Pancreas (tissue), 10 donors: Measurements from ENCODE around the gene BHLHA15. TPM values are rescaled to one million over a fixed set of nuclear protein-coding genes. Genes with fewer than 3 reads are reported as not detected.
A peak's percentile ranks its signal among the peaks of the same experiment; 100 is the strongest.

Experiments used
- ATAC-seq, 4 donors: fragments of 200-7000 bp; cut with Tn5 transposase; one replicate each; pipeline versions ENCODE4 v1.8.0 to v1.9.1; 2020; ENCODE audit warnings: mild to moderate bottlenecking in 4 of 4, moderate library complexity in 4 of 4
- DNase-seq, 6 donors: peaks; one replicate each; pipeline ENCODE4 v3.0.0-alpha.2; 2020
- FAIRE-seq: peaks from 2 replicates; lab custom pipeline; 2012; peaks lifted over from hg19 to GRCh38; lab: Jason Lieb, UNC
- H3K27ac ChIP-seq, 4 donors: fragments of 200-600 bp; sonication (generic); 1 replicate in 3 of 4; 2 replicates in 1 of 4; pipeline versions ENCODE4 v1.5.0 to v1.8.0; 2020
- H3K27me3 ChIP-seq, 4 donors: fragments of 200-600 bp; one replicate each; pipeline ENCODE4 v1.8.0; 2021
- H3K36me3 ChIP-seq, 3 donors: fragments of 200-600 bp; sonication (generic) in 1 of 3; one replicate each; pipeline versions ENCODE4 v1.5.0 to v1.8.0; 2020 to 2021
- H3K4me1 ChIP-seq, 3 donors: fragments of 200-600 bp; one replicate each; pipeline ENCODE4 v1.8.0; 2021
- H3K4me3 ChIP-seq, 4 donors: fragments of 200-600 bp; sonication (generic) in 2 of 4; one replicate each; pipeline versions ENCODE4 v1.5.0 to v1.8.0; 2020 to 2021
- H3K9me3 ChIP-seq, 4 donors: fragments of 200-600 bp; one replicate each; pipeline ENCODE4 v1.8.0; 2021
- CTCF ChIP-seq, 4 donors: fragments of 200-600 bp; sonication (generic) in 3 of 4; IDR thresholded peaks; one replicate each; pipeline versions ENCODE4 v1.5.0 to v1.8.0; 2021; ENCODE audit warnings: antibody characterized with exemption in 4 of 4
- WGBS, 2 donors: extraction: QIAGEN DNeasy Blood & Tissue Kit; methylation state at CpG; one replicate each; pipeline ENCODE4 v1.1.7; 2013; 5-methylcytosine and 5-hydroxymethylcytosine counted together
- intact Hi-C, 3 donors: fragments of 100-400 bp; cut with DNase I; formaldehyde crosslinking; loops; one replicate each; pipeline versions ENCODE4 v1.11.1 to v1.14.2; 2022
- polyA plus RNA-seq, 2 donors: library from polyadenylated mRNA; stranded (reverse); fragments of 200-250 nt; gene quantifications; one replicate each; pipeline ENCODE4 v1.2.3, GENCODE V29; 2013
- total RNA-seq, 6 donors: library from RNA; stranded (reverse); fragmentation: NEBNext Ultra II Directional in 4 of 6; extraction: Animal tissue kit (Norgen Biotek cat#: 25700) in 4 of 6; gene quantifications; one replicate each; pipeline versions ENCODE4 v1.2.1 to v1.2.4, GENCODE V29; 2021 to 2023
- donor health status: healthy with polysubstance abuse.
- donor health status: DM: no; HTN: no; CAD: no; lungs with moderate emphysema.
- donor health status: DM: no; HTN: no; CAD: no.
- donor health status: control.
- donor health status: control.
- donor health status: Bipolar disorder and iron deficiency.
- donor health status: DM: yes; HTN: yes; CAD: no.
- donor health status: DM: no; HTN: no; CAD: no.
- donor health status: DM: no; HTN: no; CAD: no.
- donor health status: DM: yes; HTN: yes; CAD: no.

The BHLHA15 gene
- total and polyA plus RNA-seq, 8 donors, result 32.5 to 405 (median 105) TPM

- Histone ChIP-seq H3K36me3 (no peaks in the 10 kb centered on the region), H3K4me3 (peak overlapping the region; percentile 29 to 90 (median 72)), H3K27ac (peak overlapping the region; percentile 86 to 90 (median 88)), H3K27me3 (no peaks in the 10 kb centered on the region), H3K9me3 (no peaks in the 10 kb centered on the region), H3K4me1 (peaks cover 0 to 20% (median 14%) of the 10 kb centered on the region in 3 donors)
- TF ChIP-seq CTCF (IDR thresholded peaks at IDR 0.05), result no peak
- no peak for ATAC-seq
- FAIRE-seq, result no peak
- intact Hi-C loops, result no loop called here
- 8% methylated on average over 32 of the region's 32 CpGs for WGBS, 2 donors
- no peak for DNase-seq
Observed at GRCh38 chr7:98252425-98253054, 41.3 kb downstream of the BHLHA15 start.

GRCh38 chr7:98254516-98254915, 43.3 kb downstream of the BHLHA15 start:
- FAIRE-seq (no peak), ATAC-seq (no peak), DNase-seq (no peak)
- Histone ChIP-seq H3K27me3 (no peaks in the 10 kb centered on the region), H3K4me1 (peaks cover 0 to 20% (median 14%) of the 10 kb centered on the region in 3 donors), H3K9me3 (no peaks in the 10 kb centered on the region), H3K4me3 (no peak overlapping the region), H3K27ac (no peak overlapping the region), H3K36me3 (no peaks in the 10 kb centered on the region)
- TF ChIP-seq CTCF (IDR thresholded peaks at IDR 0.05), result no peak
- intact Hi-C loops, result no loop called here
- WGBS, 2 donors, result 82 to 88% methylated on average over 4 of the region's 4 CpGs

- WGBS, 2 donors, result 80 to 87% methylated on average over 11 of the region's 11 CpGs
- ATAC-seq (no peak), FAIRE-seq (no peak), DNase-seq (no peak)
- no peak overlapping the region for H3K4me3 ChIP-seq
- no peak for TF ChIP-seq CTCF (IDR thresholded peaks at IDR 0.05)
- H3K4me1 ChIP-seq, result peaks cover 0 to 17% (median 14%) of the 10 kb centered on the region in 3 donors
- H3K27me3 ChIP-seq, result no peaks in the 10 kb centered on the region
- no peaks in the 10 kb centered on the region for H3K36me3 ChIP-seq
- H3K9me3 ChIP-seq, result no peaks in the 10 kb centered on the region
- H3K27ac ChIP-seq, result no peak overlapping the region
- intact Hi-C loops, result no loop called here
Observed at GRCh38 chr7:98254951-98255610, 43.8 kb downstream of the BHLHA15 start.

- Histone ChIP-seq H3K27me3 (no peaks in the 10 kb centered on the region), H3K4me1 (peaks cover 0 to 9% (median 9%) of the 10 kb centered on the region in 3 donors), H3K27ac (no peak overlapping the region), H3K9me3 (no peaks in the 10 kb centered on the region), H3K36me3 (no peaks in the 10 kb centered on the region), H3K4me3 (no peak overlapping the region)
- 93% methylated on average over 7 of the region's 7 CpGs for WGBS, 2 donors
- ATAC-seq, result no peak
- no peak for TF ChIP-seq CTCF (IDR thresholded peaks at IDR 0.05)
- intact Hi-C loops, result no loop called here
- FAIRE-seq, result no peak
- DNase-seq, result no peak
Observed at GRCh38 chr7:98256431-98256830, 45.2 kb downstream of the BHLHA15 start.

- no peak for TF ChIP-seq CTCF (IDR thresholded peaks at IDR 0.05)
- no peak overlapping the region for H3K27ac ChIP-seq
- H3K4me3 ChIP-seq, result no peak overlapping the region
- WGBS, 2 donors, result 87 to 96% methylated on average over 6 of the region's 6 CpGs
- no peaks in the 10 kb centered on the region for H3K9me3 ChIP-seq
- H3K27me3 ChIP-seq, result no peaks in the 10 kb centered on the region
- no peak for FAIRE-seq
- intact Hi-C loops, result no loop called here
- H3K36me3 ChIP-seq, result no peaks in the 10 kb centered on the region
- peaks cover 0 to 9% (median 8%) of the 10 kb centered on the region in 3 donors for H3K4me1 ChIP-seq
- ATAC-seq, result no peak
- DNase-seq, result no peak
Observed at GRCh38 chr7:98257701-98258100, 46.5 kb downstream of the BHLHA15 start.
